HepG2 (cell line): ENCODE measurements around the gene DSCAM. TPM values are rescaled to one million over a fixed set of nuclear protein-coding genes. Genes with fewer than 3 reads are reported as not detected.

Experiments
- ATAC-seq: fragments of 200-7000 bp; cut with Tn5 transposase; 3 replicates; pipeline ENCODE4 v1.9.1; 2020; ENCODE audit warnings: mild to moderate bottlenecking, moderate library complexity
- BruUV-seq: library from RNA; stranded (reverse); fragments of 400-500 nt; replicated peaks from 2 replicates; lab custom pipeline; 2021; lab: Mats Ljungman, UMichigan
- CTCF ChIA-PET: fragments of 300-600 bp; formaldehyde crosslinking; extraction: SDS; loops from one replicate; lab custom pipeline; 2021; ENCODE audit warnings: low total read pairs, inconsistent platforms, low intra/inter-chr PET ratio; lab: Yijun Ruan, JAX
- POLR2A ChIA-PET: fragments of 350-600 bp; sonication (Branson Sonifier 250); formaldehyde crosslinking; loops from one replicate; lab custom pipeline; 2020; ENCODE audit warnings: antibody characterized with exemption, inconsistent platforms; lab: Yijun Ruan, JAX
- DNase-seq: peaks from one replicate; pipeline ENCODE4 v3.0.0-alpha.2; 2015; ENCODE audit warnings: low spot score
- FAIRE-seq: peaks from 3 replicates; lab custom pipeline; 2011; peaks lifted over from hg19 to GRCh38; lab: Jason Lieb, UNC
- H2AFZ ChIP-seq: one replicate; pipeline ENCODE4 v1.6.1; 2011; ENCODE audit warnings: low read length, inconsistent platforms
- H3K27ac ChIP-seq: fragments of 300-600 bp; 3 replicates; pipeline ENCODE4 v1.8.0; 2011; ENCODE audit warnings: mixed run types, mild to moderate bottlenecking, mixed read lengths, low read length, inconsistent platforms; ENCODE audit not compliant: insufficient read depth; ENCODE audit errors: extremely low read length
- H3K27me3 ChIP-seq, 2 experiments: fragments of 200-600 bp in 1 of 2; 2 replicates in 1 of 2; 3 replicates in 1 of 2; pipeline versions ENCODE4 v1.6.0 to v1.8.0; 2011; ENCODE audit warnings: low read length in 2 of 2, mild to moderate bottlenecking in 2 of 2, moderate library complexity in 2 of 2, inconsistent platforms in 1 of 2; ENCODE audit not compliant: insufficient read depth in 2 of 2, control insufficient read depth in 1 of 2
- H3K36me3 ChIP-seq, 2 experiments: fragments of 200-600 bp in 1 of 2; replicated peaks in 1 of 2; 2 replicates in 1 of 2; 3 replicates in 1 of 2; pipeline versions ENCODE4 v1.5.1 to v1.8.0; 2011; ENCODE audit warnings: low read length in 2 of 2, inconsistent platforms in 1 of 2; ENCODE audit not compliant: insufficient read depth in 2 of 2, control insufficient read depth in 1 of 2
- H3K4me1 ChIP-seq: 2 replicates; pipeline ENCODE4 v1.5.1; 2012; ENCODE audit warnings: low read length, inconsistent platforms; ENCODE audit not compliant: insufficient read depth
- H3K4me2 ChIP-seq: 2 replicates; pipeline ENCODE4 v1.6.0; 2011; ENCODE audit warnings: low read depth, low read length, inconsistent platforms
- H3K4me3 ChIP-seq, 3 experiments: fragments of 200-600 bp in 1 of 3; sonication (generic), shearing (Covaris generic) in 1 of 3; replicated peaks in 1 of 3; 2 replicates each; pipeline ENCODE4 v1.5.1; 2011 to 2016; ENCODE audit warnings: low read length in 3 of 3, inconsistent platforms in 2 of 3, low read depth in 2 of 3, mild to moderate bottlenecking in 2 of 3, control low read depth in 1 of 3, mixed read lengths in 1 of 3; ENCODE audit not compliant: insufficient read depth in 1 of 3
- H3K79me2 ChIP-seq: one replicate; pipeline ENCODE4 v1.6.1; 2011; ENCODE audit warnings: low read length, inconsistent platforms; ENCODE audit not compliant: insufficient read depth
- H3K9ac ChIP-seq: 2 replicates; pipeline ENCODE4 v1.6.0; 2011; ENCODE audit warnings: mild to moderate bottlenecking, low read depth, low read length, inconsistent platforms; ENCODE audit not compliant: insufficient read depth
- H3K9me3 ChIP-seq: 2 replicates; pipeline ENCODE4 v1.5.1; 2012; ENCODE audit warnings: mild to moderate bottlenecking, low read length
- H4K20me1 ChIP-seq: 2 replicates; pipeline ENCODE4 v1.6.0; 2011; ENCODE audit warnings: inconsistent platforms, mild to moderate bottlenecking, low read length, moderate library complexity; ENCODE audit not compliant: insufficient read depth
- AGO1 ChIP-seq: fragments of 200-400 bp; formaldehyde crosslinking; IDR thresholded peaks from 2 replicates; pipeline ENCODE4 v1.6.1; 2017; ENCODE audit warnings: mild to moderate bottlenecking, low read depth, low read length, moderate library complexity; ENCODE audit not compliant: poor library complexity, severe bottlenecking
- HES4 ChIP-seq: sonication (generic); formaldehyde crosslinking; IDR thresholded peaks from 2 replicates; pipeline ENCODE4 v1.9.0; 2021; ENCODE audit warnings: mild to moderate bottlenecking, missing genetic modification reagents, borderline replicate concordance
- LCORL ChIP-seq, 2 experiments: fragments of 450-650 bp in 1 of 2; sonication (generic) in 1 of 2; formaldehyde crosslinking in 1 of 2; IDR thresholded peaks; 2 replicates each; pipeline versions ENCODE4 v1.5.0 to v1.6.1; 2017 to 2020; ENCODE audit warnings: antibody characterized with exemption in 1 of 2, missing genetic modification reagents in 1 of 2
- MIER2 ChIP-seq: IDR thresholded peaks from 2 replicates; pipeline ENCODE4 v1.6.1; 2016; ENCODE audit warnings: missing biosample characterization, missing genetic modification reagents
- NFE2L1 ChIP-seq: sonication (generic); formaldehyde crosslinking; IDR thresholded peaks from 2 replicates; pipeline ENCODE4 v1.4.0; 2020; ENCODE audit warnings: missing genetic modification reagents, mild to moderate bottlenecking, borderline replicate concordance
- SNAI1 ChIP-seq: sonication (generic); formaldehyde crosslinking; IDR thresholded peaks from 2 replicates; pipeline ENCODE4 v1.5.0; 2020; ENCODE audit warnings: mild to moderate bottlenecking, missing genetic modification reagents, borderline replicate concordance
- SOX5 ChIP-seq: IDR thresholded peaks from 2 replicates; pipeline ENCODE4 v1.6.1; 2016; ENCODE audit warnings: borderline replicate concordance
- ZBTB3 ChIP-seq: sonication (generic); formaldehyde crosslinking; IDR thresholded peaks from 2 replicates; pipeline ENCODE4 v1.4.0; 2020; ENCODE audit warnings: low read depth, mild to moderate bottlenecking, moderate library complexity, missing genetic modification reagents, borderline replicate concordance
- ZBTB7B ChIP-seq: sonication (generic); formaldehyde crosslinking; IDR thresholded peaks from 2 replicates; pipeline ENCODE4 v1.4.0; 2020; ENCODE audit warnings: missing genetic modification reagents
- ZMYM2 ChIP-seq: sonication (generic); formaldehyde crosslinking; IDR thresholded peaks from 2 replicates; pipeline ENCODE4 v1.8.0; 2022; ENCODE audit warnings: mild to moderate bottlenecking, missing genetic modification reagents
- ZNF256 ChIP-seq: sonication (generic); formaldehyde crosslinking; conservative IDR thresholded peaks from 2 replicates; pipeline ENCODE4 v1.4.0; 2020; ENCODE audit warnings: missing genetic modification reagents
- ZNF333 ChIP-seq: sonication (generic); formaldehyde crosslinking; IDR thresholded peaks from 2 replicates; pipeline ENCODE4 v1.4.0; 2020; ENCODE audit warnings: mild to moderate bottlenecking, missing genetic modification reagents, borderline replicate concordance
- ZNF510 ChIP-seq: sonication (generic); formaldehyde crosslinking; IDR thresholded peaks from 2 replicates; pipeline ENCODE4 v1.4.0; 2020; ENCODE audit warnings: low read depth, mild to moderate bottlenecking, missing genetic modification reagents
- ZNF598 ChIP-seq: sonication (generic); formaldehyde crosslinking; IDR thresholded peaks from 2 replicates; pipeline ENCODE4 v1.5.1; 2020; ENCODE audit warnings: mild to moderate bottlenecking, missing genetic modification reagents, borderline replicate concordance
- ZNF616 ChIP-seq: sonication (generic); formaldehyde crosslinking; IDR thresholded peaks from 2 replicates; pipeline ENCODE4 v1.5.0; 2020; ENCODE audit warnings: low read depth, mild to moderate bottlenecking, missing genetic modification reagents
- ZNF672 ChIP-seq: sonication (generic); formaldehyde crosslinking; IDR thresholded peaks from 2 replicates; pipeline ENCODE4 v1.8.1; 2022; ENCODE audit warnings: missing genetic modification reagents
- ZNF709 ChIP-seq: sonication (generic); formaldehyde crosslinking; IDR thresholded peaks from 2 replicates; pipeline ENCODE4 v1.5.0; 2020; ENCODE audit warnings: mild to moderate bottlenecking, missing genetic modification reagents
- ZNF839 ChIP-seq: sonication (generic); formaldehyde crosslinking; IDR thresholded peaks from 2 replicates; pipeline ENCODE4 v1.4.0; 2020; ENCODE audit warnings: missing genetic modification reagents, mild to moderate bottlenecking, borderline replicate concordance
- ZSCAN21 ChIP-seq: sonication (generic); formaldehyde crosslinking; IDR thresholded peaks from 2 replicates; pipeline ENCODE4 v1.8.0; 2022; ENCODE audit warnings: mild to moderate bottlenecking, missing genetic modification reagents, moderate library complexity, borderline replicate concordance
- WGBS: methylation state at CpG from one replicate; pipeline ENCODE4 v1.1.6; 2017; ENCODE audit warnings: low lambda C conversion rate; 5-methylcytosine and 5-hydroxymethylcytosine counted together
- in situ Hi-C: cut with HindIII; loops from 2 replicates; pipeline ENCODE4 v1.10.0; 2017; ENCODE audit warnings: low pct_unique_long_range_greater_than_20kb; ENCODE audit not compliant: extremely low pct_ligation_motif_present
- intact Hi-C: fragments of 100-400 bp; cut with micrococcal nuclease; formaldehyde crosslinking; loops from one replicate; pipeline ENCODE4 v1.10.0; 2022; ENCODE audit not compliant: unreplicated experiment
- polyA plus RNA-seq, 8 experiments: library from polyadenylated mRNA; depleted of rRNA in 3 of 8; stranded (reverse) in 7 of 8; unstranded in 1 of 8; fragments of >200 nt; fragmentation: Illumina TruSeq in 4 of 8; extraction: Trizol in 4 of 8; gene quantifications; 2 replicates each; pipeline versions ENCODE4 v1.2.1 to v1.2.3, GENCODE V29; 2011 to 2016; ENCODE audit warnings: low read depth in 4 of 8, missing spikeins in 1 of 8, mixed read lengths in 1 of 8; ENCODE audit not compliant: insufficient read depth in 1 of 8
- total RNA-seq, 5 experiments: library from RNA; depleted of rRNA; stranded (reverse); fragments of >200 nt; fragmentation: Illumina TruSeq; extraction: Trizol; gene quantifications; 2 replicates each; pipeline ENCODE4 v1.2.3, GENCODE V29; 2016; ENCODE audit warnings: low read depth in 1 of 5
- TF ChIP-seq, protein P1 (sequence below): sonication (generic); formaldehyde crosslinking; IDR thresholded peaks from 2 replicates; pipeline ENCODE4 v1.5.0; 2020; ENCODE audit warnings: missing genetic modification reagents

Gene DSCAM
- total and polyA plus RNA-seq, 2 of the 13 experiments (the other 11 are each of a cell fraction or from before 2014, with no cell fraction given), result not detected

DNA sequence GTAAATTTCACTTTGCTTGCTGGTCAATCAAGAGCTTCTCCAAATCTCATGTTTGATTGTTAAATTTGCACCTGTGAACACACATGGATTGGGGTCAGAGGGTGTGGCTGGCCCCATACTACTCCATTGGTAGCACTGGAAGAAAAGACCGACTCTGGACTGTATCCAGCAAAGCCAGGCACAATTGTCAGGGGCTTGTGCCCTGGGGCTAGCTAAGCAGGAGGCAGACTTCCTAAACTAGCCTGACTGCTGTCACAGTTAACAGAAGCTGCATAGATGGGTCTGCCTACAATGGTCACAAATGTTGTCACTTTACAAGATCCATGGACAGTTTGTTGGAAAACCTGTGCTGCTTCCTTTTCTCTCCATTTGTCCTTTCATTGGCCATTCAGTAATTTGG, 421.0 kb downstream of the DSCAM start:
- Histone ChIP-seq H3K9ac (no peak overlapping the region), H3K4me1 (no peaks in the 10 kb centered on the region), H3K79me2 (no peaks in the 10 kb centered on the region), H4K20me1 (no peaks in the 10 kb centered on the region), H3K27me3 (no peaks in the 10 kb centered on the region), H3K4me3 (no peak overlapping the region), H3K27ac (no peak overlapping the region), H3K4me2 (no peak overlapping the region)
- no peak for DNase-seq
- no TSS peak for BruUV-seq
- no peak for ATAC-seq
- FAIRE-seq, result no peak
- intact Hi-C loops, result no loop called here
- CTCF ChIA-PET, result no interaction called here
- in situ Hi-C loops, result no loop called here
- 0% methylated on average over 1 of the region's 1 CpG for WGBS
- no peak for TF ChIP-seq NFE2L1 (CRISPR knock-in tag)
- TF ChIP-seq, protein P1, sequence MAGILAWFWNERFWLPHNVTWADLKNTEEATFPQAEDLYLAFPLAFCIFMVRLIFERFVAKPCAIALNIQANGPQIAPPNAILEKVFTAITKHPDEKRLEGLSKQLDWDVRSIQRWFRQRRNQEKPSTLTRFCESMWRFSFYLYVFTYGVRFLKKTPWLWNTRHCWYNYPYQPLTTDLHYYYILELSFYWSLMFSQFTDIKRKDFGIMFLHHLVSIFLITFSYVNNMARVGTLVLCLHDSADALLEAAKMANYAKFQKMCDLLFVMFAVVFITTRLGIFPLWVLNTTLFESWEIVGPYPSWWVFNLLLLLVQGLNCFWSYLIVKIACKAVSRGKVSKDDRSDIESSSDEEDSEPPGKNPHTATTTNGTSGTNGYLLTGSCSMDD (CRISPR knock-in tag), result no peak
- no peak for TF ChIP-seq AGO1
- no peak for TF ChIP-seq ZNF598 (CRISPR knock-in tag)
- no peak for TF ChIP-seq ZNF333
- TF ChIP-seq ZNF709, result no peak
- TF ChIP-seq ZBTB3 (CRISPR knock-in tag), result no peak
- no peak for TF ChIP-seq ZMYM2 (CRISPR knock-in tag)
- no peak for TF ChIP-seq ZNF616 (CRISPR knock-in tag)
- no peak for TF ChIP-seq ZBTB7B (CRISPR knock-in tag)
- no peak for TF ChIP-seq ZNF672 (CRISPR knock-in tag)
- no peak for TF ChIP-seq ZNF256 (CRISPR knock-in tag)
- no peak for TF ChIP-seq HES4 (CRISPR knock-in tag)
- no peak for TF ChIP-seq ZNF839 (CRISPR knock-in tag)
- TF ChIP-seq LCORL (IDR thresholded peaks at IDR 0.05), result no peak
- no peak for TF ChIP-seq LCORL (CRISPR knock-in tag; IDR thresholded peaks at IDR 0.05)
- no peak for TF ChIP-seq SOX5 (CRISPR knock-in tag)
- TF ChIP-seq SNAI1 (CRISPR knock-in tag), result no peak
- TF ChIP-seq MIER2, result no peak
- TF ChIP-seq ZSCAN21 (CRISPR knock-in tag), result no peak
- no peak for TF ChIP-seq ZNF510 (CRISPR knock-in tag)
- TF ChIP-seq, all 625 proteins: peak for 0
- no peak overlapping the region for H2AFZ ChIP-seq
- POLR2A ChIA-PET, result no interaction called here
- H3K9me3 ChIP-seq, result peaks cover 85% of the 10 kb centered on the region
- no peaks in the 10 kb centered on the region for H3K36me3 ChIP-seq
